Calu3 (cell line): Measurements from ENCODE around the gene QRFPR. TPM values are rescaled to one million over a fixed set of nuclear protein-coding genes. Genes with fewer than 3 reads are reported as not detected.

Experiments used
- BruUV-seq: library from RNA; stranded (reverse); fragments of 400-500 nt; replicated peaks from 2 replicates; lab custom pipeline; 2021; lab: Mats Ljungman, UMichigan
- CTCF ChIA-PET: fragments of 300-600 bp; sonication (Branson Sonifier 250); formaldehyde crosslinking; loops from one replicate; lab custom pipeline; 2022; ENCODE audit warnings: antibody characterized with exemption; lab: Charles Lee
- DNase-seq: peaks from one replicate; pipeline ENCODE4 v3.0.0; 2022
- H3K27ac Mint-ChIP-seq: one replicate; pipeline ENCODE4 v1.8.0; 2022; ENCODE audit warnings: mixed read lengths; ENCODE audit not compliant: unreplicated experiment
- H3K27me3 Mint-ChIP-seq: one replicate; pipeline ENCODE4 v1.8.0; 2022; ENCODE audit warnings: mixed read lengths; ENCODE audit not compliant: unreplicated experiment
- H3K36me3 Mint-ChIP-seq: one replicate; pipeline ENCODE4 v1.8.0; 2022; ENCODE audit warnings: mild to moderate bottlenecking, moderate library complexity, mixed read lengths; ENCODE audit not compliant: insufficient read depth, unreplicated experiment
- H3K4me1 Mint-ChIP-seq: one replicate; pipeline ENCODE4 v1.8.0; 2022; ENCODE audit warnings: mild to moderate bottlenecking, low read depth, mixed read lengths; ENCODE audit not compliant: unreplicated experiment
- H3K4me3 Mint-ChIP-seq: one replicate; pipeline ENCODE4 v1.8.0; 2022; ENCODE audit warnings: mild to moderate bottlenecking, low read depth, moderate library complexity, mixed read lengths; ENCODE audit not compliant: unreplicated experiment
- H3K9me3 Mint-ChIP-seq: one replicate; pipeline ENCODE4 v1.8.0; 2022; ENCODE audit warnings: low read depth, mixed read lengths; ENCODE audit not compliant: unreplicated experiment
- intact Hi-C: fragments of 100-400 bp; cut with micrococcal nuclease; formaldehyde crosslinking; loops from one replicate; pipeline ENCODE4 v1.10.0; 2022; ENCODE audit not compliant: unreplicated experiment
- total RNA-seq: library from RNA; stranded (reverse); gene quantifications from 2 replicates; pipeline ENCODE4 v1.2.3, GENCODE V29; 2022
- TF ChIP-seq, protein P1 (sequence below): fragments of 200-600 bp; IDR thresholded peaks from one replicate; pipeline ENCODE4 v1.8.0; 2022; ENCODE audit warnings: antibody characterized with exemption; ENCODE audit not compliant: unreplicated experiment

QRFPR gene
- total RNA-seq, 1 experiment from 2014 or later = 1.0 TPM

DNA sequence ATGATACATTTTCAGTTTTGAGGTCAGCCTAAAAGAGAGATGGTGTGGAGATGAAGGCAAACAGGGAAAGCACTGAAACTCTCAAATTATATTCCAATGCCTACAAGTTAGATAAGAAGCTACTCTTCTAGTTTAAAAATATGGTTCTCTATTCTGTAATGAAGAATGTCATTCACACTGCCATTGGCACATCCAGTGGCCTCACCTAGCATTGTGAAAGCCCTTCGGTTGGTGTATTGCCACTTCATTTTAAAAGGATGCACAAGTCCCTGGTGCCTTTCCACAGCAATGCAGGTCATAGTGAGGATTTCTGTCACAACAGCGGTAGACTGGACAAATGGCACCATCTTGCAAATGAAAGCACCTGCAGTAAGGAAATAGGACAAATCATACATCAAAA, 40.6 kb downstream of the QRFPR start:
- Mint-ChIP-seq H3K9me3 (no peaks in the 10 kb centered on the region), H3K4me1 (no peaks in the 10 kb centered on the region), H3K27me3 (no peaks in the 10 kb centered on the region), H3K27ac (no peak overlapping the region), H3K4me3 (no peak overlapping the region), H3K36me3 (no peaks in the 10 kb centered on the region)
- no TSS peak for BruUV-seq
- no peak for DNase-seq
- intact Hi-C loops = no loop called here
- CTCF ChIA-PET = no interaction called here
- TF ChIP-seq, protein P1, sequence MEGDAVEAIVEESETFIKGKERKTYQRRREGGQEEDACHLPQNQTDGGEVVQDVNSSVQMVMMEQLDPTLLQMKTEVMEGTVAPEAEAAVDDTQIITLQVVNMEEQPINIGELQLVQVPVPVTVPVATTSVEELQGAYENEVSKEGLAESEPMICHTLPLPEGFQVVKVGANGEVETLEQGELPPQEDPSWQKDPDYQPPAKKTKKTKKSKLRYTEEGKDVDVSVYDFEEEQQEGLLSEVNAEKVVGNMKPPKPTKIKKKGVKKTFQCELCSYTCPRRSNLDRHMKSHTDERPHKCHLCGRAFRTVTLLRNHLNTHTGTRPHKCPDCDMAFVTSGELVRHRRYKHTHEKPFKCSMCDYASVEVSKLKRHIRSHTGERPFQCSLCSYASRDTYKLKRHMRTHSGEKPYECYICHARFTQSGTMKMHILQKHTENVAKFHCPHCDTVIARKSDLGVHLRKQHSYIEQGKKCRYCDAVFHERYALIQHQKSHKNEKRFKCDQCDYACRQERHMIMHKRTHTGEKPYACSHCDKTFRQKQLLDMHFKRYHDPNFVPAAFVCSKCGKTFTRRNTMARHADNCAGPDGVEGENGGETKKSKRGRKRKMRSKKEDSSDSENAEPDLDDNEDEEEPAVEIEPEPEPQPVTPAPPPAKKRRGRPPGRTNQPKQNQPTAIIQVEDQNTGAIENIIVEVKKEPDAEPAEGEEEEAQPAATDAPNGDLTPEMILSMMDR = no peak

DNA sequence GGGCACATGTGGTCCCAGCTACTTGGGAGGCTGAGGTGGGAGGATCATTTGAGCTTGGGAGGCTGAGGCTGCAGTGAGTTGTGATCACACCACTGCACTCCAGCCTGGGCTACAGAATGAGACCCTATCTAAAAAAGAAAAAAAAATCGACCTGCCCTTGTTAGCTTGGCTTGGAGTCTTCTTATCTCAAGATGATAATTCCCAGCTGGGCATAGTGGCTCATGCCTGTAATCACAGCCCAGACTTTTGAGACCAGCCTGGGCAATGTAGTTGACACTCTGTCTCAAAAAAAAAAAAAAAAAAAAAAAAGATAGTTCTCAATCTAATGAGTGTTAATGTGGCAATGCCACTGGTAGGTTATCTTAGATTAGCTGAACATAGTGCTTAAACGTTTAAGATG, 41.0 kb downstream of the QRFPR start:
- no peaks in the 10 kb centered on the region for H3K4me1 Mint-ChIP-seq
- H3K27ac Mint-ChIP-seq = no peak overlapping the region
- H3K36me3 Mint-ChIP-seq = no peaks in the 10 kb centered on the region
- intact Hi-C loops = no loop called here
- TF ChIP-seq, protein P1 = no peak
- no peaks in the 10 kb centered on the region for H3K27me3 Mint-ChIP-seq
- no peaks in the 10 kb centered on the region for H3K9me3 Mint-ChIP-seq
- DNase-seq = no peak
- no TSS peak for BruUV-seq
- CTCF ChIA-PET = no interaction called here
- H3K4me3 Mint-ChIP-seq = no peak overlapping the region

DNA sequence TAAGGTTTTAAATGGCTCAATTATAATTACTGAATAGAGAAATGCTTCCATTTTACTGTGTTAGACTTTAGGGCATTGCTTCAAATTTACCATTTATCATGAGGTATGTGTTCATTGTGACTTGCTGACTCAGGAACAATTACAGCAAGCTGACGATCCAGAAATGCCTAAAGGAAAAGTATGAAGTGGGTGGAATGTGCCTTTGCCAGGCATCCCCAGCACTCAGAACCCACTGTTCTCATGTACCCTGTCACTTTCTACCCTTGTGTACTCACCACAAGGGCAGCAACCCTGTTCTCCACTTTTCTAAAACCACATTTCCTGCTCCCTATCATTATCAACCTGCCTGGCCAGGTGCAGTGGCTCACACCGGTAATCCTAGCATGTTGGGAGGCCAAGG, 41.5 kb downstream of the QRFPR start:
- DNase-seq = no peak
- BruUV-seq = no TSS peak
- Mint-ChIP-seq H3K9me3 (no peaks in the 10 kb centered on the region), H3K27ac (no peak overlapping the region), H3K36me3 (no peaks in the 10 kb centered on the region), H3K4me3 (no peak overlapping the region), H3K4me1 (no peaks in the 10 kb centered on the region), H3K27me3 (no peaks in the 10 kb centered on the region)
- CTCF ChIA-PET = no interaction called here
- intact Hi-C loops = no loop called here
- TF ChIP-seq, protein P1 = no peak

DNA sequence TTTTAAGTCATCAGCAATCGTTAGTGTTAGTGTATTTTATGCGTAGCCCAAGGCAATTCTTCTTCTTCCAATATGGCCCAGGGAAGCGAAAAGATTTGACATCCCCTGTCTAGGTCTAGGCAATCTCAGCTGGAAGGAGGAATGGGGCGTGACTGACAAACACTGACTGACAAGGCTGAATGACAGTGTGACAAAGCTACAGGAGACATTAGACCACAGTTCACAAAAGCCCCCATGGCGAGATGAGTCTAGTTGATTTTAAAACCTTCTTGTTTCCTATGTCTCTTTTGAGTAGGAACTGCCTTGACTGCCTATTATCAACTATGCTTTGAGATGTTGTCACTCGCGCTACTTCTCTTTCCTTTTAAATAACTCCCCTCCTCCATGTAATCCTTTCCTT, 42.3 kb downstream of the QRFPR start:
- TF ChIP-seq, protein P1 = no peak
- CTCF ChIA-PET = no interaction called here
- Mint-ChIP-seq H3K27ac (no peak overlapping the region), H3K4me1 (no peaks in the 10 kb centered on the region), H3K36me3 (no peaks in the 10 kb centered on the region), H3K4me3 (no peak overlapping the region), H3K27me3 (no peaks in the 10 kb centered on the region), H3K9me3 (no peaks in the 10 kb centered on the region)
- DNase-seq = no peak
- intact Hi-C loops = no loop called here
- no TSS peak for BruUV-seq

DNA sequence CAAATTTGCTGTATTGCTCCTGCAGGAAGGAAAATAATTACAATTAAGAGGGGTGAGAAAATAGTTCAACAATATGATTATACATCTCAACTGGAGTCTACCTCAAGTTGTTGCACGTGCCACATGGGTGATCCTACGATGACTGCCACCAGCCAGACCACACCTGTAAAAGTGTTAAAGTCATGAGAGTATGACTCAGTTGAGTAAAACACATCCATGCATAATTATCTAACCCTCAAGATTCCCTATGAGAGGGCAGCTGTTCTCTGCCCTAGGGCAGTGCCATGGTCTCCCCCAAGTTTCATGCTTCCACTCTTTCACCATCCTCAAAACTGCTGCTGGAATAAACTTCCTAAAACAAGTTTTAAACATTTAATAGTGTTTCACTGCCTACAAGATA, 44.1 kb downstream of the QRFPR start:
- no peak for DNase-seq
- TF ChIP-seq, protein P1 = no peak
- no peaks in the 10 kb centered on the region for H3K4me1 Mint-ChIP-seq
- H3K36me3 Mint-ChIP-seq = no peaks in the 10 kb centered on the region
- H3K27ac Mint-ChIP-seq = no peak overlapping the region
- no peaks in the 10 kb centered on the region for H3K9me3 Mint-ChIP-seq
- CTCF ChIA-PET = no interaction called here
- intact Hi-C loops = no loop called here
- no peaks in the 10 kb centered on the region for H3K27me3 Mint-ChIP-seq
- H3K4me3 Mint-ChIP-seq = no peak overlapping the region
- no TSS peak for BruUV-seq
